AG04450 (cell line): ENCODE data around the gene NDST3. TPM values are rescaled to one million over a fixed set of nuclear protein-coding genes. Genes with fewer than 3 reads are reported as not detected.

ENCODE experiments used
- CTCF ChIA-PET: fragments of 300-600, 350-600 bp; formaldehyde crosslinking; extraction: SDS; loops from one replicate; lab custom pipeline; 2022; ENCODE audit warnings: antibody characterized with exemption, inconsistent platforms; lab: Charles Lee
- POLR2A ChIA-PET: fragments of 350-600 bp; formaldehyde crosslinking; extraction: SDS; loops from one replicate; lab custom pipeline; 2021; ENCODE audit warnings: antibody characterized with exemption, inconsistent platforms; lab: Yijun Ruan, JAX
- DNase-seq: peaks from one replicate; pipeline ENCODE4 v3.0.0-alpha.2; 2011; ENCODE audit warnings: low read depth, low spot score
- H3K27ac ChIP-seq: one replicate; pipeline ENCODE4 v1.5.1; 2012; ENCODE audit warnings: low read depth, low read length, control low read depth
- H3K27me3 ChIP-seq: one replicate; pipeline ENCODE4 v1.6.0; 2012; ENCODE audit warnings: low read length; ENCODE audit not compliant: control insufficient read depth, insufficient read depth
- H3K4me3 ChIP-seq: 2 replicates; pipeline ENCODE4 v1.5.1; 2011; ENCODE audit warnings: mild to moderate bottlenecking, low read depth, low read length, control low read depth
- H3K9me3 ChIP-seq: 2 replicates; pipeline ENCODE4 v1.5.1; 2012; ENCODE audit warnings: low read length; ENCODE audit not compliant: control insufficient read depth, insufficient read depth
- CTCF ChIP-seq: IDR thresholded peaks from 2 replicates; pipeline ENCODE4 v1.5.1; 2011; ENCODE audit warnings: low read depth, low read length, control low read depth, inconsistent platforms
- polyA plus RNA-seq: library from polyadenylated mRNA; depleted of rRNA; stranded (reverse); fragments of >200 nt; gene quantifications from 2 replicates; pipeline ENCODE4 v1.2.3, GENCODE V29; 2011

The NDST3 gene
- polyA plus RNA-seq, 1 experiment = 0.02 TPM

GRCh38 chr4:118113220-118113619, 78.9 kb downstream of the NDST3 start:
- Histone ChIP-seq H3K4me3 (no peak overlapping the region), H3K27me3 (no peaks in the 10 kb centered on the region), H3K27ac (no peak overlapping the region), H3K9me3 (no peaks in the 10 kb centered on the region)
- no peak for TF ChIP-seq CTCF
- DNase-seq = no peak
- ChIA-PET CTCF (no interaction called here), POLR2A (no interaction called here)

GRCh38 chr4:118114720-118115119, 80.4 kb downstream of the NDST3 start:
- ChIA-PET CTCF (no interaction called here), POLR2A (no interaction called here)
- no peaks in the 10 kb centered on the region for H3K27me3 ChIP-seq
- H3K4me3 ChIP-seq = no peak overlapping the region
- no peaks in the 10 kb centered on the region for H3K9me3 ChIP-seq
- no peak overlapping the region for H3K27ac ChIP-seq
- no peak for TF ChIP-seq CTCF
- no peak for DNase-seq

GRCh38 chr4:118120120-118120760, 86.0 kb downstream of the NDST3 start:
- ChIA-PET POLR2A (no interaction called here), CTCF (interaction anchor here (1.0 kb wide), 1 partner anchor 44 kb away, joined by 3 read pairs; no protein-coding TSS in a partner anchor)
- no peak for TF ChIP-seq CTCF
- Histone ChIP-seq H3K27me3 (no peaks in the 10 kb centered on the region), H3K4me3 (no peak overlapping the region), H3K27ac (no peak overlapping the region), H3K9me3 (no peaks in the 10 kb centered on the region)
- no peak for DNase-seq

GRCh38 chr4:118124997-118125396, 90.7 kb downstream of the NDST3 start:
- POLR2A ChIA-PET = no interaction called here
- Histone ChIP-seq H3K27ac (no peak overlapping the region), H3K4me3 (no peak overlapping the region), H3K27me3 (no peaks in the 10 kb centered on the region), H3K9me3 (no peaks in the 10 kb centered on the region)
- CTCF ChIA-PET = no interaction called here
- DNase-seq = no peak
- no peak for TF ChIP-seq CTCF

GRCh38 chr4:118139241-118139640, 105.0 kb downstream of the NDST3 start:
- DNase-seq = no peak
- H3K4me3 ChIP-seq = no peak overlapping the region
- ChIA-PET CTCF (no interaction called here), POLR2A (no interaction called here)
- no peaks in the 10 kb centered on the region for H3K9me3 ChIP-seq
- H3K27ac ChIP-seq = no peak overlapping the region
- TF ChIP-seq CTCF = no peak
- no peaks in the 10 kb centered on the region for H3K27me3 ChIP-seq
